Parathyroid adenoma (tissue), 2 donors: ENCODE results near the gene RETREG3.
"Not testable (repeated sequence)": the region's sequence is repeated elsewhere in the genome, so short reads cannot be mapped to it uniquely, and the experiment has no call there.

Experiments
- H2AFZ ChIP-seq: fragments of 300-600 bp; sonication (generic); one replicate; pipeline ENCODE4 v1.7.0; 2017; ENCODE audit warnings: antibody characterized with exemption, mild to moderate bottlenecking
- H3K27ac ChIP-seq: fragments of 300-600 bp; sonication (generic); one replicate; pipeline ENCODE4 v1.7.0; 2017
- H3K27me3 ChIP-seq: fragments of 300-600 bp; sonication (generic); one replicate; pipeline ENCODE4 v1.7.0; 2017; ENCODE audit warnings: low read length; ENCODE audit not compliant: control insufficient read depth, insufficient read depth
- H3K36me3 ChIP-seq: fragments of 300-600 bp; sonication (generic); one replicate; pipeline ENCODE4 v1.7.0; 2017; ENCODE audit warnings: low read length; ENCODE audit not compliant: control insufficient read depth, insufficient read depth
- H3K4me1 ChIP-seq: fragments of 300-600 bp; sonication (generic); one replicate; pipeline ENCODE4 v1.7.0; 2017; ENCODE audit warnings: control low read depth
- H3K4me2 ChIP-seq: fragments of 300-600 bp; sonication (generic); one replicate; pipeline ENCODE4 v1.7.0; 2017; ENCODE audit warnings: low read length
- H3K4me3 ChIP-seq: fragments of 300-600 bp; sonication (generic); one replicate; pipeline ENCODE4 v1.7.0; 2017; ENCODE audit warnings: low read depth, low read length
- H3K79me2 ChIP-seq: fragments of 300-600 bp; sonication (generic); one replicate; pipeline ENCODE4 v1.7.0; 2017; ENCODE audit warnings: control low read depth
- H3K9ac ChIP-seq: fragments of 300-600 bp; sonication (generic); one replicate; pipeline ENCODE4 v1.7.0; 2017; ENCODE audit warnings: mild to moderate bottlenecking
- H3K9me3 ChIP-seq: fragments of 300-600 bp; sonication (generic); one replicate; pipeline ENCODE4 v1.7.0; 2017; ENCODE audit warnings: low read length; ENCODE audit not compliant: control insufficient read depth
- CTCF ChIP-seq: fragments of 300-600 bp; sonication (generic); IDR thresholded peaks from one replicate; pipeline ENCODE4 v1.7.0; 2017; ENCODE audit warnings: antibody characterized with exemption, mild to moderate bottlenecking
- donor health status: primary hyperparathyroidism.

RETREG3 gene

GRCh38 chr17:42639525-42640113 is 30.4 kb upstream of the RETREG3 start:
- Histone ChIP-seq H3K9ac (no peak overlapping the region), H3K27ac (no peak overlapping the region), H3K27me3 (no peaks in the 10 kb centered on the region), H3K79me2 (no peaks in the 10 kb centered on the region), H3K36me3 (no peaks in the 10 kb centered on the region), H3K4me2 (no peak overlapping the region), H3K4me3 (no peak overlapping the region), H3K9me3 (no peaks in the 10 kb centered on the region), H3K4me1 (no peaks in the 10 kb centered on the region), H2AFZ (no peak overlapping the region)
- TF ChIP-seq CTCF = no peak

GRCh38 chr17:42632949-42633444 is 23.8 kb upstream of the RETREG3 start:
- no peak overlapping the region for H3K9ac ChIP-seq
- no peak for TF ChIP-seq CTCF
- no peak overlapping the region for H3K4me3 ChIP-seq
- no peaks in the 10 kb centered on the region for H3K79me2 ChIP-seq
- H3K4me1 ChIP-seq = peaks cover 4% of the 10 kb centered on the region
- H3K27me3 ChIP-seq = no peaks in the 10 kb centered on the region
- peak overlapping the region; percentile 3 for H3K4me2 ChIP-seq
- no peak overlapping the region for H3K27ac ChIP-seq
- no peaks in the 10 kb centered on the region for H3K9me3 ChIP-seq
- H2AFZ ChIP-seq = peak overlapping the region; percentile 51
- H3K36me3 ChIP-seq = no peaks in the 10 kb centered on the region

GRCh38 chr17:42629411-42630009 is 20.3 kb upstream of the RETREG3 start:
- H3K79me2 ChIP-seq = no peaks in the 10 kb centered on the region
- H3K4me3 ChIP-seq = no peak overlapping the region
- H3K9ac ChIP-seq = no peak overlapping the region
- H3K4me2 ChIP-seq = no peak overlapping the region
- peaks cover 5% of the 10 kb centered on the region for H3K4me1 ChIP-seq
- no peaks in the 10 kb centered on the region for H3K36me3 ChIP-seq
- H2AFZ ChIP-seq = no peak overlapping the region
- H3K9me3 ChIP-seq = no peaks in the 10 kb centered on the region
- H3K27me3 ChIP-seq = no peaks in the 10 kb centered on the region
- TF ChIP-seq CTCF = no peak
- H3K27ac ChIP-seq = no peak overlapping the region

GRCh38 chr17:42627032-42627764 is 18.0 kb upstream of the RETREG3 start:
- not testable (repeated sequence) for H3K9ac ChIP-seq, H3K36me3 ChIP-seq, H3K4me3 ChIP-seq, H3K27me3 ChIP-seq, H3K27ac ChIP-seq, H3K79me2 ChIP-seq, H3K4me2 ChIP-seq, H3K9me3 ChIP-seq, H2AFZ ChIP-seq, H3K4me1 ChIP-seq

- no peak overlapping the region for H3K4me3 ChIP-seq
- H3K9me3 ChIP-seq = no peaks in the 10 kb centered on the region
- TF ChIP-seq CTCF = no peak
- no peak overlapping the region for H2AFZ ChIP-seq
- no peak overlapping the region for H3K4me2 ChIP-seq
- H3K36me3 ChIP-seq = no peaks in the 10 kb centered on the region
- no peaks in the 10 kb centered on the region for H3K79me2 ChIP-seq
- H3K27me3 ChIP-seq = no peaks in the 10 kb centered on the region
- H3K27ac ChIP-seq = no peak overlapping the region
- H3K9ac ChIP-seq = no peak overlapping the region
- peaks cover 5% of the 10 kb centered on the region for H3K4me1 ChIP-seq
These were observed 14.8 kb upstream of the RETREG3 start for GRCh38 chr17:42623732-42624596.
